T follicular helper cell (primary cell): ENCODE measurements around the gene AKT1S1.

ENCODE experiments used
- DNase-seq: peaks from one replicate; pipeline ENCODE4 v3.0.0-alpha.2; 2020; ENCODE audit warnings: low read depth

AKT1S1 gene

DNA sequence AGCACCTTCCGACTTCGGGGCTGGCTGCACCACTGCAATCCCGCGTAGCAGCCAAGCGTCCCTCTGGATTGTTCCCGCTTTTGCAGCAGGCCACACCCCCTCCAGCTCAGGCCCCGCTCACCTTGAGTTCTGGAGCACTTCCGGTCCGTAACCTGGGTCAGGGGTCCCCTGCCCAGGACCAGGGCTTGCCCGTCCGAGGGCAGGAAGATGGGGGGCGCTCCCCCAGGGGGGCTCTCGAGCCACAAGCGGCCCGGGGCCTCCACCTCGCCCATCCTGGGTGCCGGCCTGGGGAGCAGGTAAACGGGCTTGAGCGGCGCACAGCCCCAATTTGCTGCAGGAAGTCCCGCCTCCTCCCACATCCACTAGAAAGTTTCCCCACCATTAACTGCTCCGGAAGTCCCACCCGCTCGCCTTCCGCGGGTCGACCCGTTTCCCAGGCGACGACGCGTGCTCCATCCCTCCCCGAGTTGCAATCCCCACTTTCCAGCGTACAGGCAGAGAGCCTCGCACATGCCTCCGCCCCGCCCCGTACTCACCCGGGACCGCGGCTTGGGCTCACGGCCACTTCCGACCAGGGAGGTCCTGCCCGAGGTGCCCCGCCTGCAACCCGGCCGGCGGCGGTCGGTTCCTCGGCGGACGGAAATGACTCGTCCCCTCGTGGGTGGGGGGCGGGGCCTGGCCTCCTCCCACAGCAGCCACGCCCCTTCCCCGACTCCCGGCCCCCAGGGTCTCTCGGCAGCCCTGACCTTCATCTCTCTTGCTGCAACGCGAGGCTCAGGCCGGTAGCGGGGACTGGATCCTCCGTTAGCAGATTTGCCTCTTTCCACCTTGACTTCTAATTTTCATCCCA, 10.0 kb downstream of the AKT1S1 start, which contains the start of gene PNKP:
TSS of gene PNKP (minus strand) at position 644 of the 850 bp plus-strand sequence. CDS start at position 272, 372 bp downstream.
- peak; percentile 76 for DNase-seq

DNA sequence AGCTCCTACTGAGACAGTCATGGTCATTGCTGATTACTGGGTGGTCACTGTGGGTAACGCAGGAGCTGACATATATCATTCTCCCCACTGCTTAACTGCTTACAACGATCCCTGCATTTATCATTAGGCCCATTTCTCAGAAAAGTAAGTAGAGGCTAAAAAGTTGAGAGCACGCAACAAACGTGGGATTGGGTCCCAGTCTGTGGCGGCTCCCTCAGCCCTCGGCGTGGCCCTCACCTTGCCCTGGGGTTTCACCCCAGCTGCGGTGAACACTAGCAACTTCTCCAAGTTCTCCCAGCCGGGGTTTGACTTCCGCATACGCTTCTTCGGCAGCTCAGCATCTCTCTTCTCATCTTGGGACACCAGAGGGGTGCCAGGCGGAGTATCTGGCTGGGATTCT, 12.3 kb downstream of the AKT1S1 start:
- no peak for DNase-seq

DNA sequence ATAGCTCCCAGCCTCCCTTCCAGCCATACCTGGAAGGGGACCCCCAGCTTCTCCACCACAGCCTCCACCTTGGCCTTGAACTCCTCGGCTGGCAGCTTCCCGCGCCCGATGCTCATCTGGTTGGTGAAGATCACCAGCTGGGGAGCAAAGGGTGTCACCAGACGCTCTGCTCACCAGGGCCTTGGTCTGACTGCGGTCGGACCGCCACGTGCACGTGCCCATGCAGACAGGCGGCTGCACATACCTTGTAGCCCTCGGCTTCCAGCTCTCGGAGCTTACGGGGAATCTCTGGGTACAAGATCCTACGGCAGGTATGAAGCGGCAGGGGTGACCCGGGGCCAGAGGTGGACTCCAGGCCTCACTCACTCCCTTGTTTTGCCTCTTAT, 13.2 kb downstream of the AKT1S1 start:
- no peak for DNase-seq

DNA sequence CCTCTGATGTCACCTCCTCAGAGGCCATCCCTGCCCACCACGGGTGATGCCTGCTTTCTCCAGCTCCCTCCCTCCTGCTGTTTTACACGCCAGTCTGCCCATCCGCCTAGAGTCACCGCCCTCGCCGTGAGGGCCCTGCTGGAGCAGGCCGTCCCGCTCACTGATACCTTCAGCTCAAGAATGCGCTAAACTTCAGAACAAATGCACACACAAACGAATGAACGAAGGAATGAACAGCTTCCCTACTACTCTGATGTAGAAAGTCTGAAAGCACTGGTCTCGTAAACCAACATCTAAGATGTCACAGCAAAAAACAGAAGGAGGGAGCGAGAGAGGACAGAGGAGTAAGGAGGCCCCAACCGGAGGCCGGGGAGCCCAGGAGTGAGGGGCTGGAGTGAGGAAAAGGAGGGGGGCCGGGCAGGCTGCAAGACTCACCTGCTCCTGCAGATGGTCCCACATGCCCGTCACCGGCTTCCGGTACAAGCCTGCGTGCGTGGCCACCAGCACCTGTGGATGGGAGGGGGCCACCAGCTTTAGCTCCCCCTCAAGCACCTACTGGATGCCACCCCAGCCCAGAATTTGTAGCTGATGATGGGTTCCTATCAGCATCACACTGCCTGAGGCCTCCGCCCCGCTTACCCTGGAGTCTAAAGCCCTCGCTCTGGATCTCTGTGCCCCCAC, 13.8 kb downstream of the AKT1S1 start:
- no peak for DNase-seq

DNA sequence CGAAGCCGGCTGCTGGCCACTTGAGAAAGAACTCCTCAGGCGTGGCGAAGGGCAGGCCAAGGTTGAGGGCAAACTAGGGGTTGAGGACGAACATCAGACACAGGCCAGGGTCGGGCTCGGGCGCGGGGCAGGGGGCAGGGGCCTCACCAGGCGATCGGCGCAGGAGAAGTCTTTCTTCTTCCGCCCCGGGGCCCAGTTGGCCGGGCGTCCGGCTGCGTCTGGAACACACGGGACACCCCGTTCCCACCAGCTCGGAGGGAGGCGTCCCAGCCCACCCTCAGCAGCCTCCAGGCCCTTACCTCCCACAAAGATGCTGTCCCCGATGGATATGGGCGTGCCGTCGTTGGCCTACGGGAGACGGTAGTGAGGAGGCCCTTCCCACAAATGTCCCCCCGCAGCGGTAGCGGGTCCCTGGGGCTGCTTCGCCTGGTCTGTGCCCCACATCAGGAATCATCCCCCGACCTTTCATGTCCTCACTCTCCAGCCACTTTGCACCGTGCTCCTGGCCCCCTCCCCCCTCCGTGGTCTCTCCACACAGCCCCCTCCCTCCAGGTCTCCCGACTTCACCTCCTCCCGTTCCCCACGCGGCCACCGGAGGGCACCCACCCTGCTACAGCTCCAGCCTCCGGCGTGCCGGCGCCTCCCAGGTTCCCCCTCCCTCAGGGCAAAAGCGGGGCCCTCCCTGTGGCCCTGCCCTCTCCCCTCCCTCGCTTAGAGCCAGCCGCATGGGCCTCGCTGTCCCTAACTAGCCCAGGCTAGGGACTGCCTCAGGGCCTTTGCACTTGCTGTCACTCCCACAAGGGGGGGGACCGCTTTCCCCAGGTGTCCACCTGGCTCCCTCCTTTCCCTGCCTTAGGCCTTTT, 14.5 kb downstream of the AKT1S1 start:
- DNase-seq: no peak

DNA sequence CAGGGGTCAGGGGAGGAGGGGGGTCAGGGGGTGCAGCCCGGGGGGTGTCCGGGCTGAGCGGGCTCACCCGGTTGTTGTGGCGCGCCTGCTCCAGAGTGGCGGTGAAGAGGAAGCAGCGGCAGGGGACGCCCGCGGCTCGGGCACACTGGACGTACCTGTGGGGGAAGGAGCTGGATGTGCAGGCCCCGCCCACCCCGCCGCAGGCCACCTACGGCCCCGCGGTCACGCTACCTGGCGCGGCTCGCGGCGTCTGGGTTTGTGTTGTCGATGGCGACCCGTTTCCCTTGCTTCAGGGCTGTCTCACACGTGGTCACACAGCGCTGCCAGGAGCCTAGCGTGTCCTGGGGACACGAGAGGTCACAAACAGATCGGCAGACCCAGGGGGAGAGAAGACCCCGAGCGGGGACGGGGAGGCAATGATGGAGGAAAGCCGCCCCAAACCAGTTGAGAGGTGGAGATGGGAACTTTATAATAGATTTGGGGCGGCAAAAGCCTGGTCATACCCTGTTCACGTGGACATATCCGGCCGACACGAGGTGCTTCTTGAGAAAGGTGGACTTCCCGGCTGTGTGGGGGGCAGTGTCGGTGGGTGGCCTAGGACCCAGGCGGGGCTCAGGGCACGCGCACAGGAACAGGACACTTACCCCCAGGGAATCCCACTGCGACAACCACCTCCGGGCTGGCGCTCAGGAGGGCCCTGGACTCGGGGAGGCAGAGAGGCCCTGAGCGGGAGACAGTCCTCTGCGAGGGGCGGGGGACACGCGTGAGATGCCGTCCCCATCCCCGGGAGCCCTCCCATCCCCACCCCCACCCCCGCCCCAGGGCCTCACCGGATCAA, 15.4 kb downstream of the AKT1S1 start:
- DNase-seq: no peak

DNA sequence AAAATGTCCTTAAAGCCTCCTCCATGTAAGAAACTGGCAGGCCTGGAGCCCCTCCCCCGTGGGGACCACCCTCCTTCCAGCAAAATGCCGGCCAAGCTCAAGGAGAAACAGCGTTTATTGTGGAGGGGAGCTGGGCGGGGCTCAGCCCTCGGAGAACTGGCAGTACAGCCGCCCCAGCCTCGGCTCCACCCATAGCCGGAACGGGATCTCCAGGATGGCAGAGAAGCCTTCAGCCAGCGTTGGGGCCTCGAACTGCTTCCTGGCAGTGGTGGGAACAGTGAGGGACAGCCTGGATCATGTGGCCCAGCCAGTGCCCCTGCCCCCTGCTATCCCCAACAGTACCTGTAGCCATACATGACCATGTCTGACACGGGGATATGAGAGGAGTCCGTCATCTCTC, 16.0 kb downstream of the AKT1S1 start:
- DNase-seq: no peak

DNA sequence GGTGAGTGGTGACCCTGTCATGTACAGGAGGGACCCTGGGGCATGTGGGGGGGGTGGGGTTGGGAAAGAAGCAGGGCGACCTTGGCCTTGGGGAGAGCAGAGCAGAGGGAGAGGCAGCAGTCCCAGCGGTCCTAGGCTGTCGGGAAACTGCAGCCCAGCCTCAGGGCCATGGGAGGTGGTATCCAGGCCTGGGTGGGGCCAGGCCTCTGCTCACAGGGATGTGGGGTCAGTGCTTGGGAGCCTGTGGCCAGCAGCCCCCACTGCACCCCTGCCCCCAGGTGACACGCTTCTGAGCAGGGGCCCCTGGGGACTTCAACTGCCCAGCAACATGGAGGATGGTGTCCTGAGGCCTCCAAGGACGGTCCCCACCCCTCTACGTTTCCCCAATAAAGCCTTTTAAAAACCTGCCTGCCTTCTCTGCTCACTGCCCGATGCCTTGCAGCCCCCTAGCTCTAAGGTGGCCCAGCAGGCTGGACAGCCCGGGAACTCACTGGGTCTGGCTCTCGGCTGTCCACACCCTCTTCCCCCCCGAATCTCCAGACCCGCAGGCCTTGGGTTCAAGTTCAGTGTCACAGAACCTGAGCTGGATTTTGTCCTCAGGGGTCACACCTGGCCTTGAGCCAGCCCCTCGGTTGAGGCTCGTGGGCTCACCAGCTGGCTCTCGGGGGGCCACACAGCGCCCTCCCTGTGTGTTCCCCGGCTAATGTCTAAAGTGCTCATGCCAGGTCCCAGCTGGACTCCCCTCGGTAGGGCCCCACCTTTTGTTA, 16.6 kb downstream of the AKT1S1 start:
- DNase-seq: no peak

DNA sequence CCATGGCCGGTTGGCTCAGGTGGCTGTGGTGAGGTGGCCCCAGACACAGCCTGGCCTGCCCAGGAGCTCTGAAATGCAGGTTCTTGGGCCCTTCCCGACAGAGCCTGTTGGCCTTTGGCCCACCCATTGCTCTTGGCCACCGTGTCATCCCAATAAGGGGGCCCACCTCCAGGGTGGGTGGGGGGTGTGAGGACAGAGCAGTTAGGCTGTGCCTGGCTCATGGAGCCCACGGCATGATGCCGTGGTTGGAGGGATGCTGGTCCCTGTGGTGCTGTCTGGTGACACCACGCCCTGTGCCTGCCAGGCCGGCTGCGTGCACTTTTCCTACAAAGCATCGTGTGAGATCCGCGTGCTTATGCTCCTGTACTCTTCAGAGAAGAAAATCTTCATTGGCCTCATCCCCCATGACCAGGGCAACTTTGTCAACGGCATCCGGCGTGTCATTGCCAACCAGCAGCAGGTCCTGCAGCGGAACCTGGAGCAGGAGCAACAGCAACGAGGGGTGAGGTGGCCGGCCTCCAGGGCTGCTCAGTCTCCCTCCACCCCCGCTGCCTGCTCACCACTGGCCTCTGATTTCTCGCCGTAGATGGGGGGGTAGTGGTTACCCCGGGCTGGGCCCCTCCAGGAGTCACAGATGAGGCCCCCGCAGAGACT, 17.3 kb downstream of the AKT1S1 start:
- no peak for DNase-seq

DNA sequence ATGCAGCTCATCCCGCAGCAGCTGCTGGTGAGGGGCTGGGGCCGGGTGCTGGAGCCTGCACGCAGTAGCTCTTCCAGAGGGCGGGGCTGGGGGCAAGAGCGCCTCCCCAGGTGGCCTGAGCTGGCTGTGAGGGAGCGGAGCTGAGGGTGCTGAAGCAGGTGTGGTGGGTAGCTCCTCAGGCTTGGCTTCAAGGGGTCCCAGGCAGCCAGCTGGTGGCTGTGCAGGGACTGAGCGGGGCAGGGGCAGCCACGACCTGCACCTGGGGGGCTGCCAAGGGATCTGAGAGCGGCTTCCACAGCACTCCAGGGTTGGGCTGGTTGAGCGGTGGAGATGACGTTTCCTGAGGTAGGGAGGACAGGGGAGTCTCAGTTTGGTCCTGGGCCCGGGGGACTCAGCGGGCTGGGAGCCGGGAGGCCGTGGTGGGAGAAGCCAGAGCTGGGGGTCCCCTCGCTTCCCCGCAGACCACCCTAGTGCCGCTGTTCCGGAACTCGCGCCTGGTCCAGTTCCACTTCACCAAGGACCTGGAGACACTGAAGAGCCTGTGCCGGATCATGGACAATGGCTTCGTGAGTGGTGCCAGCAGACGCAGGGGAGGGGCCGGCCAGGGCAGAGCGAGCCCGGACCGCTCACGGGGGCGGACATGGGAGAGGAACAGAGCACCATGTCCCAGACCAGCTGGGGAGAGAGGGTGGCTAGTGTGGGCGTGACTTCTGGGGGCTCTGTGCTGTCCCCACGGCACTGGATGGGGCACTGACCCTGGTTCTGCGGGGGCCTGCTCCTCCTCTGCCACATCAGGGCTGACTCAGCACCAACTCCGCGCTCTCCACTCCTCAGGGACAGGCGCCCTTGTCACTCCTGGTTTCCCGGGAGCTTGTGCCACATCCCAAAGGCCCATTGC, 18.8 kb downstream of the AKT1S1 start:
- DNase-seq: no peak

DNA sequence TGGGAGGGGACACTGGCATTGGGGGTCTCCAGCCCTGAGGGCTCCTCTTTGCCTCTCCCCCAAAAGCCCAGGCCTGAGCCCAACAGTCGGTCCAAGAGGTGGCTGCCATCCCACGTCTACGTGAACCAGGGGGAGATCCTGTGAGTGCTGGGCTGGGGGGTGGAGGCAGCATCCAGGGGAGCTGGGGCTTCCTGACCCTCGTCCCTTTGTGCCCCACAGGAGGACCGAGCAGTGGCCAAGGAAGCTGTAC, 19.4 kb downstream of the AKT1S1 start:
- no peak for DNase-seq

DNA sequence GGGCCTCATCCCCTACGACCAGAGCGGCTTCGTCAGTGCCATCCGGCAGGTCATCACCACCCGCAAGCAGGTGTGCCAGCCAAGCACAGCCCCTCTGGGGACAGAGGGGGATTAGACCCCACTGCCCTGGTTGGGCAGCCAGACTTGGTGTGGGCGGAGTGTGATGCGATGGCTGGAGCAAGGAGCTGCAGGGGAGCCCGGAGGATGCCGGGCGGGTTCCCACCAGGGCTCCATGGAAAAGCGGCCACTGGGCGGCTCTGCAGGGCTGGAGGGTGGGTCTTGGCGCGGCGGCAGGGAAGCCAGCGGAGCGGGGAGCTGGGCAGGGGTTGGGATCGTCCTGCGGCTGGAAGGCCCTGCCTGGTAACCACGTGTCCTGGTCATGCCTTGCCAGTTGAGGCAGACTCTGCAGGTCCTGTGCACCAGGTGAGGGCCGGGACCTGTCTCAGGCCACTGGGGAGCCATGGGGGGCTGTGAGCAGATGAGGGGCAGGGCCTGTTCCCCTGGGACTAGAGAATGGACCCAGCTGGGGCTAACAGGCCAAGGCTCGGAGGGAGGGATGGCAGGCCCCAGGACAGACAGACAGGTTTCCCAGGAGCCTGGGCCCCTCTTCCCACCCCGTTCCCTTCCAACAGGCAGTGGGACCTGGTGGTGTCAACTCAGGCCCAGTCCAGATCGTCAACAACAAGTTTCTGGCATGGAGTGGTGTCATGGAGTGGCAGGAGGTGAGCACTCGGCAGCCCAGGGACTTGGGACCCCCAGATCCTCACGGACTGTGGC, 19.9 kb downstream of the AKT1S1 start:
- no peak for DNase-seq

DNA sequence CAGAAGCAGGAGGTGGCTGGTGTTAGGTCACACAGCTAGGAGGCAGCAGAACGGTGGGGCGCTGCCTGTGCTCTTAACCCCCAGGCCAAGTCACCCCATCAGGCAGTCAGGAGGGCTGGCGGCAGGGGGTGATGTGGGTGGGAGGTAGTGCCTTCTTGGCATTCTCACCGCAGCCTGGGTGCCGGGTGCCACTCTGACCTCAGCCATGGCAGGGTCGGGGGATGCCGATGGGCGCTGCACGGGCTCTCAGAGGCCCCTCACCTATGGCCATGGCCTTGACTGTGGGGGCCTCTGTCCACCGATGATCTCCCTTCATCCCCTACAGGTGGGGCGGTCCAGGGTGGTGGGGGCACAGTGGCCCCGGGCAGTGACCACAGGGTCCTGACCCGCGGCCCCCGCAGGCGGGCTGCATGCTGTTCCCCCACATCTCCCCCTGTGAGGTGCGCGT, 20.6 kb downstream of the AKT1S1 start:
- no peak for DNase-seq

DNA sequence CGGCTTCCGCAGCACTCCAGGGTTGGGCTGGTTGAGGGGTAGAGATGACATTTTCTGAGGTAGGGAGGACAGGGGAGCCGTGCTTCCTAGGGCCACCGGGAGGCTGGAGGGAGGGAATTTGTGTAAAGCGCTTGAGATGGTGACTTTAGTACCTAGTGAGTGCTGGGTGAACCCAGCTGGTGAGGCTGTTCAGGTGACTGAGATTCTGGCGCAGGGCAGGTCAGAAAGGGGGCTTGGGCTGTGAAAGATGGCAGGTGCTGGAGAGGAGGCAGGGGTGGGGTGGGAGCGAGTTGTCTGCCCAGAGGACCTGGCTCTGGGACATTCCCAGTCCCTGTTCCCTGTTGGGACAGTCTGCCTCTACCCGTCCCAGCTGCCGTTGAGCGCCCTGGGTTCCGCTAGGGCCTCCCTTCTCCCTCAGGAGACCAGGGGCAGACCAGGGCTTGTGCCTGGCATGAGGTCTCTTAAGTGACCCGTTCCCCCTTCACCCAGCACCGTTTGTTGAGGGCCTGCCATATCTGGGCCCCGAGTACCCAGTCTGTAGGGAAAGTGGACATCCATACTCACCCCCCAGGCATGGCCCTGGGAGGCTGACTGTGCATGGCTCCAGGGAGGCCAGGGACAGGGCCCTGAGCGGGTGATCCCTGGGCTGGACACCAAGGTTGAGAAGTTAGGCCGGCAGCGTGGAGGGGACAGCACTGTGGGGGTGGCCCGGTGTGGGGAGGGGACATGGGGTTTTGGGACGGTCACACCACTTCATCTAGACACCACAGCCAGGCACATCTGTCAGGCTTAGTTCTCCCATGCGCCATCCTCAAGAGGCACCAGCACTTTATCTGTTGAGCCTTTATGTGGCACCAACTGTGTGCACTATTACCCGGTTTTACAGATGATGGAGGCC, 21.2 kb downstream of the AKT1S1 start:
- DNase-seq: no peak

DNA sequence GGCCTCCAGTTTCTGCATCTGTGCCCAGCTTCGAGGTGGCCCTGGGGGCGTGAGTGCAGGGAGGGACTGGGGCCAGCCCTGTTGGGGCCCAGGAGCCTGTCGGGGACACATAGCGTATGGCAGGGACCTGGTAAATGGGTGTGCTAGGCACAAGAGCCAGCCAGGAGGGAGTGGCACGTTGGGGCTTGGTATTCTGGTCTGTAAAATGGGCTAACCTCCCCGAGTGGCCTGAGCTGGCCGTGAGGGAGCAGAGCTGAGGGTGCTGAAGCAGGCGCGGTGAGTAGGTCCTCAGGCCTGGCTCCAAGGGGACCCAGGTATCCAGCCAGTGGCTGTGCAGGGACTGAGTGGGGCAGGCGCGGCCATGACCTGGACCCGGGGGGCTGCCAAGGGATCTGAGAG, 21.9 kb downstream of the AKT1S1 start:
- no peak for DNase-seq

DNA sequence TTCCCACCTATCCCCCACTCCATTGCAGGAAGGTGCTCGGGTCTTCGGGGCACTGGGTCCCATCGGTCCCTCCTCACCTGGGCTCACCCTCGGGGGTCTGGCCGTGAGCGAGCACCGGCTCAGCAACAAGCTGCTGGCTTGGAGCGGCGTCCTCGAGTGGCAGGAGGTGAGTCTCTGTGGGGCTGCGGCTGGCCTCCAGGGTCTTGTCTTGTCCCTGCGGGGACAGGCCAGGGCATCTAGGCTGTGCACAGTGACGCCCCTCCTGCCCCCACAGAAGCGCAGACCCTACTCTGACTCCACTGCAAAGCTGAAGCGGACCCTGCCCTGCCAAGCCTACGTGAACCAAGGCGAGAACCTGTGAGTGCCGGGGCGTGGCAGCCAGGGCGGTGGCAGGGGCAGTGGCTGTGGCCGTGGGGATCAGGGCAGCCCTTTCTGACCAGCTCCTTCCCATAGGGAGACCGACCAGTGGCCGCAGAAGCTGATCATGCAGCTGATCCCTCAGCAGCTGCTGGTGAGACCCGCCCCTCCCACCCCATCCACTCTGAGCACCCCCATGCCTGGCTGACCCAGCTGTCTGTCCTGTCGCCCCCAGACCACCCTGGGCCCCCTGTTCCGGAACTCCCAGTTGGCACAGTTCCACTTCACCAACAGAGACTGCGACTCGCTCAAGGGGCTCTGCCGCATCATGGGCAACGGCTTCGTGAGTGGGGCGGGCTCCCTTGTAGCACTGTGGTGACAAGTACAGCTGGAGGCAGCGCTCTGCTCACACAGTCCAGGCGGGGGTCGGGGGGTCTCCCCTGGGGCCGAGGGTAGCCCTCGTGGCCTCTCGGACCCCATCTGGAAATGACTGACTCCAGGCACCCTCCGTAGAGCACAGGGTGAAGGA, 22.5 kb downstream of the AKT1S1 start:
- no peak for DNase-seq
